ENCODE data around the gene IPO8.

IPO8 gene

GRCh38 chr12:30698346-30698745, 2.7 kb upstream of the IPO8 start:
- DNase-seq (ENCODE audit: extremely low read depth, low read depth), result no peak
- no peak for TF ChIP-seq CTCF (IDR thresholded peaks at IDR 0.05; ENCODE audit: low read depth, low read length)

- TF ChIP-seq CTCF (IDR thresholded peaks at IDR 0.05; ENCODE audit: low read depth, low read length), result no peak
- no peak for DNase-seq (ENCODE audit: extremely low read depth, low read depth)
Observed at GRCh38 chr12:30696943-30697342, 1.3 kb upstream of the IPO8 start.

- DNase-seq (ENCODE audit: extremely low read depth, low read depth), result no peak
- no peak for TF ChIP-seq CTCF (IDR thresholded peaks at IDR 0.05; ENCODE audit: low read depth, low read length)
Observed at GRCh38 chr12:30696486-30696885, 817 bp upstream of the IPO8 start.

- TF ChIP-seq CTCF (IDR thresholded peaks at IDR 0.05; ENCODE audit: low read depth, low read length), result no peak
- DNase-seq (ENCODE audit: extremely low read depth, low read depth), result no peak
Observed at GRCh38 chr12:30696103-30696408, 387 bp upstream of the IPO8 start.

GRCh38 chr12:30694412-30695198, 1.1 kb downstream of the IPO8 start:
- TF ChIP-seq CTCF (IDR thresholded peaks at IDR 0.05; ENCODE audit: low read depth, low read length), result no peak; the same call in 1 of the 2 replicates
- no peak for DNase-seq (ENCODE audit: extremely low read depth, low read depth)

GRCh38 chr12:30692470-30692869, 3.2 kb downstream of the IPO8 start:
- no peak for TF ChIP-seq CTCF (IDR thresholded peaks at IDR 0.05; ENCODE audit: low read depth, low read length)
- no peak for DNase-seq (ENCODE audit: extremely low read depth, low read depth)

GRCh38 chr12:30691122-30691879, 4.4 kb downstream of the IPO8 start:
- no peak for TF ChIP-seq CTCF (IDR thresholded peaks at IDR 0.05; ENCODE audit: low read depth, low read length)
- DNase-seq (ENCODE audit: extremely low read depth, low read depth), result peak; percentile 42
